ENCODE measurements around the gene FGF18. TPM values are rescaled to one million over a fixed set of nuclear protein-coding genes. Genes with fewer than 3 reads are reported as not detected.

FGF18 gene
- total RNA-seq, 3 donors from 2014 or later = 0.16 to 1.6 (median 0.33) TPM

DNA sequence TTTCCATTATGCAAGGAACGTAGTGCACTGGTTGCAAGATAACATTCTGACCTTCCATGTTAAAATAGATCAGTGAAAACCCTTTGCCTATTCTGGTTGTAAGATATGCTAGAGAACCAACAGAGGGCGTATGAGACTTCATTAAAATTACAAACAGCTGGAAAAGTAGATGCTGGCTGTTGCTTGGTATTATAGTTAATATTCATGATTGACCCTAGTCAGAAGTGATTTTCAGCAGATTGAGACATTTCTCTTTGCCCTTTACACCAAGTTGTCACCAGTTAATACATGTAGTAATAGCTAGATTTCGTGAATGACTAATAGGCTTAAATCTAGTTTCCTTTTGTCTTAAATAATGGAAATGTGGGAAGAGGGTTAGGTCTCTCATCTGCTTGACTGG lies 13.8 kb upstream of the FGF18 start:
- Histone ChIP-seq H3K27me3 (no peaks in the 10 kb centered on the region), H3K9me3 (no peaks in the 10 kb centered on the region), H3K36me3 (peaks cover 4% of the 10 kb centered on the region), H3K4me1 (no peaks in the 10 kb centered on the region), H3K27ac (no peak overlapping the region), H3K4me3 (no peak overlapping the region)
- intact Hi-C loops (cut with DNase I; ENCODE audit: low total_unique reads) = no loop called here
- no peak for DNase-seq (ENCODE audit: low spot score in 2 of 2)
- TF ChIP-seq, protein P1, sequence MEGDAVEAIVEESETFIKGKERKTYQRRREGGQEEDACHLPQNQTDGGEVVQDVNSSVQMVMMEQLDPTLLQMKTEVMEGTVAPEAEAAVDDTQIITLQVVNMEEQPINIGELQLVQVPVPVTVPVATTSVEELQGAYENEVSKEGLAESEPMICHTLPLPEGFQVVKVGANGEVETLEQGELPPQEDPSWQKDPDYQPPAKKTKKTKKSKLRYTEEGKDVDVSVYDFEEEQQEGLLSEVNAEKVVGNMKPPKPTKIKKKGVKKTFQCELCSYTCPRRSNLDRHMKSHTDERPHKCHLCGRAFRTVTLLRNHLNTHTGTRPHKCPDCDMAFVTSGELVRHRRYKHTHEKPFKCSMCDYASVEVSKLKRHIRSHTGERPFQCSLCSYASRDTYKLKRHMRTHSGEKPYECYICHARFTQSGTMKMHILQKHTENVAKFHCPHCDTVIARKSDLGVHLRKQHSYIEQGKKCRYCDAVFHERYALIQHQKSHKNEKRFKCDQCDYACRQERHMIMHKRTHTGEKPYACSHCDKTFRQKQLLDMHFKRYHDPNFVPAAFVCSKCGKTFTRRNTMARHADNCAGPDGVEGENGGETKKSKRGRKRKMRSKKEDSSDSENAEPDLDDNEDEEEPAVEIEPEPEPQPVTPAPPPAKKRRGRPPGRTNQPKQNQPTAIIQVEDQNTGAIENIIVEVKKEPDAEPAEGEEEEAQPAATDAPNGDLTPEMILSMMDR (IDR thresholded peaks at IDR 0.05) = peak in 1 of 3 donors; percentile 11
- no peak for TF ChIP-seq POLR2A (IDR thresholded peaks at IDR 0.05)

DNA sequence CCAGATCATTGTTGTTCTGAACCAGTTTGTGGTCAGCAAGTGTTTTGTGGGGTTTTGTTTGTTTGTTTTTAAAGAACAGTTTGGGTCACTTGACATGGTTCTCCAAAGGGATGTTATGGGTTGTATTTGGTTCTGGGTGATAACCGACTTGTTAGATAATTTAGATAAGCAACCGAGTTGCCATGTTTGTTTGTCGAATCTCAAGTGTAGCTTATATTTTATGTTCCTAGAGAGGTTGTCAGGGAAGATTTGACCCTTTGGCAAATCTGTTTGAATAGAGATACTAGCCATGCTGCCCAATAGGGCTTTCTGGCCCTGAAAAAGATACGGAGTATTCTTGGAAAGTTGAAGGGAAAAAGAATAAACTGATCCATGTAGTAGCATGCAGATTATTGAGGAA lies 12.2 kb upstream of the FGF18 start:
- H3K27me3 ChIP-seq = no peaks in the 10 kb centered on the region
- intact Hi-C loops (cut with DNase I; ENCODE audit: low total_unique reads) = no loop called here
- H3K9me3 ChIP-seq = no peaks in the 10 kb centered on the region
- no peak for TF ChIP-seq POLR2A (IDR thresholded peaks at IDR 0.05)
- TF ChIP-seq POLR2AphosphoS5 (IDR thresholded peaks at IDR 0.05) = no peak
- TF ChIP-seq, protein P1 (IDR thresholded peaks at IDR 0.05) = no peak
- no peaks in the 10 kb centered on the region for H3K4me1 ChIP-seq
- no peak overlapping the region for H3K27ac ChIP-seq
- no peak overlapping the region for H3K4me3 ChIP-seq
- H3K36me3 ChIP-seq = peaks cover 4% of the 10 kb centered on the region
- DNase-seq (ENCODE audit: low spot score in 2 of 2) = no peak

DNA sequence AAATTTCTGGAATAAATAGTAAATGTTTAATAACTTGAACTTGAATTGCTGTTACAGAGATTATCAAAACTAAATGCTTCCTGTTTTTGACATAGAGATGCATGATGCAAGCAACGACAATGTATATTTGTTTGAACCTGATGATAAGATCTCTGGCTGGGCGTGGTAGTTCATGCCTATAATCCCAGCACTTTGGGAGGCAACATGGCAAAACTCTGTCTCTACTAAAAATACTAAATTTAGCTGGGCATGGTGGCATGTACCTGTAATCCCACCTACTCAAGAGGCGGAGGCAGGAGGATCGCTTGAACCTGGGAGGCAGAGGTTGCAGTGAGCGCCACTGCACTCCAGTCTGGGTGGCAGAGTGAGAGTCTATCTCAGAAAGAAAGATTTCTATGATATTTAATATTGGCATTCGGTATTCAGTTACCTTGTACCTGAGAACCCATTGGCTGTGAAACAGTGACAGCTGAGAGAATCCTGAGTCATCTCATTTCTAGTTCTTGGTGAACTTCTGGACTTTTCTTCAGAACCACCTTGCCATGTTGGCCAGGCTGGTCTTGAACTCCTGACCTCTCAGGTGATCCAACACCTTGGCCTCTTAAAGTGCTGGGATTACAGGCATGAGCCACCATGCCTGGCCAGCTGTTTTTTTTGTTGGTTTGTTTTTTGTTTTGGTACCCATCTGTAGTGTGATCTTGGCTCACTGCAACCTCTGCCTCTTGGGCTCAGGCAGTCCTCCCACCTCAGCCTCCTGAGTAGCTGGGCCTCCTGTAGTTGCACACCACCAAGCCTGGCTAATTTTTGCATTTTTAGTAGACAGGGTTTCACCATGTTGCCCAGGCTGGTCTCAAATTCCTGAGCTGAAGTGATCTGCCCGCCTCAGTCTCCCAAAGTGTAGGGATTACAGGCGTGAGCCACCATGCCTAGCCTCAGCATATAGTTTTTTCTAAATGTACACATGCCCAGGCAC lies 10.0 kb upstream of the FGF18 start:
- H3K4me3 ChIP-seq = no peak overlapping the region

DNA sequence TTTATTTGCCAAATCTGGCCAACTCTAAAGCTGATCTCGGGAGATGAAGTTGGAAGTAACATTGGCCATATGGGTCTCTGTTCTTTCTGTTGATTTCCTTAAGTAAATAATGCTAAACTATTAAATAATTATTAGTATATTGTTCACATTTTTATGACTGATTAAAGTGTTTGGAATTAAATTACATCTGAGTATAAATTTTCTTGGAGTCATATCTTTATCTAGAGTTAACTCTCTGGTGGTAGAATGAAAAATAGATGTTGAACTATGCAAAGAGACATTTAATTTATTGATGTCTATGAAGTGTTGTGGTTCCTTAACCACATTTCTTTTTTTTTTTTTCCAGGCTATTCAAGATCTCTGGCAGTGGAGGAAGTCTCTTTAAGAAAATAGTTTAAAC lies 9.3 kb upstream of the FGF18 start:
- Histone ChIP-seq H3K4me1 (no peaks in the 10 kb centered on the region), H3K27ac (no peak overlapping the region), H3K27me3 (no peaks in the 10 kb centered on the region), H3K4me3 (no peak overlapping the region), H3K9me3 (no peaks in the 10 kb centered on the region), H3K36me3 (peaks cover 4% of the 10 kb centered on the region)
- TF ChIP-seq, protein P1 (IDR thresholded peaks at IDR 0.05) = no peak
- no peak for TF ChIP-seq POLR2A (IDR thresholded peaks at IDR 0.05)
- TF ChIP-seq POLR2AphosphoS5 (IDR thresholded peaks at IDR 0.05) = no peak
- no peak for DNase-seq (ENCODE audit: low spot score in 2 of 2)
- intact Hi-C loops (cut with DNase I; ENCODE audit: low total_unique reads) = no loop called here

More for the DNA sequence above, 10.0 kb upstream of the FGF18 start:
- no peaks in the 10 kb centered on the region for H3K27me3 ChIP-seq
- no peaks in the 10 kb centered on the region for H3K9me3 ChIP-seq
- no peak for DNase-seq (ENCODE audit: low spot score in 2 of 2)
- peaks cover 4% of the 10 kb centered on the region for H3K36me3 ChIP-seq
- no peak overlapping the region for H3K27ac ChIP-seq
- H3K4me1 ChIP-seq = no peaks in the 10 kb centered on the region
- intact Hi-C loops (cut with DNase I; ENCODE audit: low total_unique reads) = no loop called here
- TF ChIP-seq POLR2AphosphoS5 (IDR thresholded peaks at IDR 0.05) (no peak), POLR2A (IDR thresholded peaks at IDR 0.05) (no peak)
- TF ChIP-seq, protein P1 (IDR thresholded peaks at IDR 0.05) = no peak

DNA sequence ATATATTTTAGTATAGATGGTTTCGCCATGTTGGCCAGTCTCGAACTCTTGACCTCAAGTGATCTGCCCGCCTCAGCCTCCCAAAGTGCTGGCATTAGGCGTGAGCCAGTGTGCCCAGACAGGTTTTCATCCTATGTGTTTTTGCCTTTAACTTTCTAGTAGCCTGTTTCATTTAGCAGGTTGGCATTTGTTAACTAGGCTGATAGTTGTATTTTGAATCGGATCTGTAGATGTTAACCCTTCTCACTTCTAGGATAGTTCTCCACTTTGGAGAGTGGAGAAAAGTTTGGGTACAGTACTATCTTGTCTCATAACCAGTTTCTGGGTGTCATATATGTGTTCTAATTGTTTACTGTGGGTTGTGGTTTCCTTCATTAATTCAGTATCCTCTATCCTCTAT lies 7.3 kb upstream of the FGF18 start:
- TF ChIP-seq POLR2A (IDR thresholded peaks at IDR 0.05) = no peak
- no peak for TF ChIP-seq POLR2AphosphoS5 (IDR thresholded peaks at IDR 0.05)
- TF ChIP-seq, protein P1 (IDR thresholded peaks at IDR 0.05) = no peak
- intact Hi-C loops (cut with DNase I; ENCODE audit: low total_unique reads) = no loop called here
- Histone ChIP-seq H3K9me3 (no peaks in the 10 kb centered on the region), H3K27me3 (no peaks in the 10 kb centered on the region), H3K36me3 (no peaks in the 10 kb centered on the region), H3K4me3 (no peak overlapping the region), H3K27ac (no peak overlapping the region), H3K4me1 (no peaks in the 10 kb centered on the region)
- no peak for DNase-seq (ENCODE audit: low spot score in 2 of 2)
